Measurements from ENCODE around the gene HSPA14. TPM values are rescaled to one million over a fixed set of nuclear protein-coding genes. Genes with fewer than 3 reads are reported as not detected.

The HSPA14 gene
- total and polyA plus RNA-seq, 12 donors, result 5.4 to 20.0 (median 12.2) TPM

- Histone ChIP-seq H3K4me3 (peak overlapping the region; percentile 41 to 95 (median 81)), H3K9me3 (replicated peaks in 1 of 3) (no peaks in the 10 kb centered on the region), H3K27ac (peak overlapping the region in 4 of 5 donors; percentile 95 to 97 (median 96)), H3K4me1 (replicated peaks in 1 of 2) (peaks cover 14 to 20% of the 10 kb centered on the region in 2 donors), H3K27me3 (no peaks in the 10 kb centered on the region), H3K36me3 (replicated peaks in 1 of 2) (peaks cover 0 to 35% of the 10 kb centered on the region in 2 donors)
- TF ChIP-seq, protein P1, sequence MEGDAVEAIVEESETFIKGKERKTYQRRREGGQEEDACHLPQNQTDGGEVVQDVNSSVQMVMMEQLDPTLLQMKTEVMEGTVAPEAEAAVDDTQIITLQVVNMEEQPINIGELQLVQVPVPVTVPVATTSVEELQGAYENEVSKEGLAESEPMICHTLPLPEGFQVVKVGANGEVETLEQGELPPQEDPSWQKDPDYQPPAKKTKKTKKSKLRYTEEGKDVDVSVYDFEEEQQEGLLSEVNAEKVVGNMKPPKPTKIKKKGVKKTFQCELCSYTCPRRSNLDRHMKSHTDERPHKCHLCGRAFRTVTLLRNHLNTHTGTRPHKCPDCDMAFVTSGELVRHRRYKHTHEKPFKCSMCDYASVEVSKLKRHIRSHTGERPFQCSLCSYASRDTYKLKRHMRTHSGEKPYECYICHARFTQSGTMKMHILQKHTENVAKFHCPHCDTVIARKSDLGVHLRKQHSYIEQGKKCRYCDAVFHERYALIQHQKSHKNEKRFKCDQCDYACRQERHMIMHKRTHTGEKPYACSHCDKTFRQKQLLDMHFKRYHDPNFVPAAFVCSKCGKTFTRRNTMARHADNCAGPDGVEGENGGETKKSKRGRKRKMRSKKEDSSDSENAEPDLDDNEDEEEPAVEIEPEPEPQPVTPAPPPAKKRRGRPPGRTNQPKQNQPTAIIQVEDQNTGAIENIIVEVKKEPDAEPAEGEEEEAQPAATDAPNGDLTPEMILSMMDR (IDR thresholded peaks at IDR 0.05), result no peak
- no peak for TF ChIP-seq POLR2A (IDR thresholded peaks at IDR 0.05)
- intact Hi-C loops (cut with DNase I), result loop anchor here (10.0 kb wide), 2 partner anchors 304 to 344 kb away; no protein-coding TSS in a partner anchor
- 0 to 6% (median 0%) methylated on average over 10 to 60 of the region's 60 CpGs for WGBS, 4 donors
- peak; percentile 22 to 63 (median 39) for DNase-seq
These were observed 637 bp downstream of the HSPA14 start for GRCh38 chr10:14838582-14839304.

DNA sequence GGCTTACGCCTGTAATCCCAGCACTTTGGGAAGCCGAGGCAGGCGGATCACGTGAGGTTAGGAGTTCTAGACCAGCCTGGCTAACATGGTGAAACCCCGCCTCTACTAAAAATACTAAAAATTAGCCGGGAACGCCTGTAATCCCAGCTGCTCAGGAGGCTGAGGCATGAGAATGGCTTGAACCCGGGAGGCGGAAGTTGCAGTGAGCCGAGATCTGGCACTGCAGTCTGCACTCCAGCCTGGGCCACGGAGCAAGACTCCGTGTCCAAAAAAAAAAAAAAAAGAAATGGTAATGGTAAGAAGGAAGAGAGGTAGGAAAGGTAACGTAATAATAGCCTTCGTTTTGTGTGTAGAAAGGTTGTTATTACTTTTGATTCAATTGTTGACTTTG lies 1.2 kb downstream of the HSPA14 start:
- 11 to 12% (median 11%) methylated on average over 14 of the region's 14 CpGs for WGBS, 4 donors
- no peaks in the 10 kb centered on the region for H3K9me3 ChIP-seq (replicated peaks in 1 of 3)
- TF ChIP-seq, protein P1 (IDR thresholded peaks at IDR 0.05), result no peak
- TF ChIP-seq POLR2A (IDR thresholded peaks at IDR 0.05), result no peak
- intact Hi-C loops (cut with DNase I), result loop anchor here (10.0 kb wide), 2 partner anchors 304 to 344 kb away; no protein-coding TSS in a partner anchor
- H3K4me1 ChIP-seq (replicated peaks in 1 of 2), result peaks cover 14 to 20% of the 10 kb centered on the region in 2 donors
- peaks cover 0 to 41% of the 10 kb centered on the region in 2 donors for H3K36me3 ChIP-seq (replicated peaks in 1 of 2)
- H3K4me3 ChIP-seq, result peak overlapping the region in 2 of 4 donors; percentile 84 to 95
- peak overlapping the region in 2 of 5 donors; percentile 96 to 97 for H3K27ac ChIP-seq
- H3K27me3 ChIP-seq, result no peaks in the 10 kb centered on the region
- peak in 1 of 7 donors; percentile 24 for DNase-seq

GRCh38 chr10:14840178-14840577 lies 2.1 kb downstream of the HSPA14 start:
- H3K27ac ChIP-seq, result no peak overlapping the region
- no peaks in the 10 kb centered on the region for H3K9me3 ChIP-seq (replicated peaks in 1 of 3)
- no peak for TF ChIP-seq POLR2A (IDR thresholded peaks at IDR 0.05)
- TF ChIP-seq, protein P1 (IDR thresholded peaks at IDR 0.05), result no peak
- peaks cover 0 to 49% of the 10 kb centered on the region in 2 donors for H3K36me3 ChIP-seq (replicated peaks in 1 of 2)
- DNase-seq, result no peak
- peaks cover 14 to 20% of the 10 kb centered on the region in 2 donors for H3K4me1 ChIP-seq (replicated peaks in 1 of 2)
- intact Hi-C loops (cut with DNase I), result no loop called here
- 93 to 98% (median 94%) methylated on average over 2 of the region's 2 CpGs for WGBS, 4 donors
- no peak overlapping the region for H3K4me3 ChIP-seq
- H3K27me3 ChIP-seq, result no peaks in the 10 kb centered on the region

- Histone ChIP-seq H3K27me3 (no peaks in the 10 kb centered on the region), H3K9me3 (replicated peaks in 1 of 3) (no peaks in the 10 kb centered on the region), H3K4me1 (replicated peaks in 1 of 2) (peaks cover 7 to 12% of the 10 kb centered on the region in 2 donors), H3K27ac (no peak overlapping the region), H3K4me3 (no peak overlapping the region), H3K36me3 (replicated peaks in 1 of 2) (peaks cover 0 to 52% of the 10 kb centered on the region in 2 donors)
- TF ChIP-seq, protein P1 (IDR thresholded peaks at IDR 0.05), result no peak
- no peak for TF ChIP-seq POLR2A (IDR thresholded peaks at IDR 0.05)
- 91 to 93% (median 93%) methylated on average over 14 to 15 of the region's 15 CpGs for WGBS, 4 donors
- no peak for DNase-seq
- intact Hi-C loops (cut with DNase I), result no loop called here
These were observed 5.4 kb downstream of the HSPA14 start for GRCh38 chr10:14843327-14843988.

Data from adrenal gland (tissue), 12 donors.